Ovary (tissue), 9 donors: ENCODE data around the gene FOSL2. TPM values are rescaled to one million over a fixed set of nuclear protein-coding genes. Genes with fewer than 3 reads are reported as not detected.
A peak's percentile ranks its signal among the peaks of the same experiment; 100 is the strongest.

Experiments used
- DNase-seq, 5 donors: peaks; one replicate each; pipeline ENCODE4 v3.0.0-alpha.2; 2019 to 2020
- H3K27ac ChIP-seq, 2 donors: fragments of 200-600 bp; one replicate each; pipeline versions ENCODE4 v1.5.1 to v1.8.0; 2019 to 2022
- H3K27me3 ChIP-seq: fragments of 200-600 bp; one replicate; pipeline ENCODE4 v1.8.0; 2022
- H3K36me3 ChIP-seq: fragments of 200-600 bp; sonication (generic); one replicate; pipeline ENCODE4 v1.5.1; 2019
- H3K4me1 ChIP-seq: one replicate; pipeline ENCODE4 v1.8.1; 2013; ENCODE audit warnings: mild to moderate bottlenecking, moderate library complexity; ENCODE audit not compliant: insufficient read depth
- H3K4me3 ChIP-seq: fragments of 200-600 bp; sonication (generic); one replicate; pipeline ENCODE4 v1.5.1; 2017
- H3K9me3 ChIP-seq, 2 donors: fragments of 200-600 bp in 1 of 2; sonication (generic) in 1 of 2; one replicate each; pipeline versions ENCODE4 v1.5.1 to v1.8.1; 2013 to 2019; ENCODE audit warnings: mild to moderate bottlenecking in 1 of 2, moderate library complexity in 1 of 2
- EP300 ChIP-seq: sonication (generic); formaldehyde crosslinking; IDR thresholded peaks from one replicate; pipeline ENCODE4 v1.6.1; 2017; ENCODE audit warnings: antibody characterized with exemption
- POLR2A ChIP-seq: fragments of 450-650 bp; IDR thresholded peaks from one replicate; pipeline ENCODE4 v1.6.1; 2017; ENCODE audit warnings: antibody characterized with exemption, mild to moderate bottlenecking, moderate library complexity
- WGBS, 3 donors: extraction: QIAGEN DNeasy Blood & Tissue Kit in 1 of 3; methylation state at CpG; one replicate each; pipeline versions ENCODE4 v1.1.5 to v1.1.7; 2013 to 2017; 5-methylcytosine and 5-hydroxymethylcytosine counted together
- intact Hi-C, 4 donors: fragments of 100-400 bp; cut with DNase I; formaldehyde crosslinking; loops; one replicate each; pipeline versions ENCODE4 v1.11.0 to v1.15.1; 2022 to 2023
- polyA plus RNA-seq, 2 donors: library from polyadenylated mRNA; stranded (reverse); fragments of 200-250 nt in 1 of 2; fragments of 350-450 nt in 1 of 2; fragmentation: Illumina TruSeq in 1 of 2; extraction: RNeasy Lipid Tissue Mini Kit (QIAGEN cat#74804) in 1 of 2; gene quantifications; one replicate each; pipeline ENCODE4 v1.2.3, GENCODE V29; 2013 to 2014
- total RNA-seq, 7 donors: library from RNA; depleted of rRNA in 2 of 7; stranded (reverse); fragments of >200 nt in 2 of 7; fragmentation: NEBNext Ultra II Directional in 3 of 7; extraction: Animal tissue kit (Norgen Biotek cat#: 25700) in 3 of 7; gene quantifications; one replicate each; pipeline versions ENCODE4 v1.1.0 to v1.2.4, GENCODE V29; 2016 to 2023
- TF ChIP-seq, protein P1 (sequence below), 3 donors: fragments of 450-650 bp in 2 of 3; fragments of 200-600 bp in 1 of 3; IDR thresholded peaks; one replicate each; pipeline versions ENCODE4 v1.5.1 to v1.8.0; 2016 to 2022; ENCODE audit warnings: antibody characterized with exemption in 3 of 3, mild to moderate bottlenecking in 1 of 3
- donor health status: DM: no; HTN: no; CAD: no; lungs with moderate emphysema.
- donor health status: DM: no; HTN: no; CAD: no.
- donor health status: Bipolar disorder and iron deficiency.
- donor health status: DM: yes; HTN: yes; CAD: no.
- donor health status: DM: no; HTN: no; CAD: no.
- donor health status: DM: yes; HTN: yes; CAD: no.

Gene FOSL2
- total and polyA plus RNA-seq, 9 donors = 56.2 to 322 (median 146) TPM

DNA sequence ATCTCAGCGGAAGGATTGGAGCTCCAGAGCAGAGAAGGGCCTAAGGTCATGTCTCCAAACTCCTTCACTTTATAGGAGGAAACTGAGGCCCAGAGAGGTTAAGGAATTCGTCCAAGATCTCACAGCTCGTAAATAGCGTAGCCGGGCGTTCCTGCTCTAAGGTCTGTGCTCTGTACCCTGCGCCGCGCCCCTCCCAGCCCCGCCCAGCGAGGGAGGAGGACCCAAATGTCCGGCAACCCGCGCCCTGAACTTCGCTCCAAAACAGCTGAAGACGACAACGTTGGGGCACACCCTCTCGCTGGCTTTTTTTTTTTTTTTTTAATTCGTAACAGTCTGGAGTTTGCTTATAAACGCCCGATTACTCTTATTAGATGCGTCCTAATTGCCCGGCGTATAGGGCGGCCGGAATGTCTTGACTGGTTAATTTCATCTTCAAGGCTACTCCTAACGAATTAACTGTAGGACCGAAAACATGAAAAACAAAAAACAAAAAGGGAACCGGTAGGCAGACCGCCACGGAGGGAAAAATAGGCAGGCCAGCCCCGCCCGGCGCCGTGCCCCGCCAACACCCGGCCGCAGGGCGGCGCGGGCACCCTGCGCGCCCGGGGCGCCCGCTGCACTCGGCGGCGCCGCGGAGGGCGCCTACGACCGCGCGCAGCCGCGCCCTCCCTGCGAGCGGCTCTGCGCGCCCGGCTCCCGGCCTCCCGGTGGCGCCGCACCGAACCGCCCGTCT, 928 bp upstream of the FOSL2 start:
- no peaks in the 10 kb centered on the region for H3K36me3 ChIP-seq
- peak overlapping the region; percentile 85 for H3K4me3 ChIP-seq
- intact Hi-C loops = loop anchor here (2.0 to 10.0 kb wide), 11 partner anchors 49 to 684 kb away; partner anchors contain the start of genes BABAM2 (in 2 of the 4), MRPL33 (in 2 of the 4) and RBKS (in 2 of the 4)
- 0% methylated on average over 70 of the region's 70 CpGs for WGBS, 3 donors
- no peaks in the 10 kb centered on the region for H3K9me3 ChIP-seq
- no peaks in the 10 kb centered on the region for H3K27me3 ChIP-seq
- H3K4me1 ChIP-seq = no peaks in the 10 kb centered on the region
- peak; percentile 91 to 95 (median 92) for DNase-seq
- H3K27ac ChIP-seq = peak overlapping the region; percentile 98 to 99
- TF ChIP-seq, protein P1, sequence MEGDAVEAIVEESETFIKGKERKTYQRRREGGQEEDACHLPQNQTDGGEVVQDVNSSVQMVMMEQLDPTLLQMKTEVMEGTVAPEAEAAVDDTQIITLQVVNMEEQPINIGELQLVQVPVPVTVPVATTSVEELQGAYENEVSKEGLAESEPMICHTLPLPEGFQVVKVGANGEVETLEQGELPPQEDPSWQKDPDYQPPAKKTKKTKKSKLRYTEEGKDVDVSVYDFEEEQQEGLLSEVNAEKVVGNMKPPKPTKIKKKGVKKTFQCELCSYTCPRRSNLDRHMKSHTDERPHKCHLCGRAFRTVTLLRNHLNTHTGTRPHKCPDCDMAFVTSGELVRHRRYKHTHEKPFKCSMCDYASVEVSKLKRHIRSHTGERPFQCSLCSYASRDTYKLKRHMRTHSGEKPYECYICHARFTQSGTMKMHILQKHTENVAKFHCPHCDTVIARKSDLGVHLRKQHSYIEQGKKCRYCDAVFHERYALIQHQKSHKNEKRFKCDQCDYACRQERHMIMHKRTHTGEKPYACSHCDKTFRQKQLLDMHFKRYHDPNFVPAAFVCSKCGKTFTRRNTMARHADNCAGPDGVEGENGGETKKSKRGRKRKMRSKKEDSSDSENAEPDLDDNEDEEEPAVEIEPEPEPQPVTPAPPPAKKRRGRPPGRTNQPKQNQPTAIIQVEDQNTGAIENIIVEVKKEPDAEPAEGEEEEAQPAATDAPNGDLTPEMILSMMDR (IDR thresholded peaks at IDR 0.05) = peak in 2 of 3 donors; percentile 5 to 13
- TF ChIP-seq EP300 (peak; percentile 50), POLR2A (peak; percentile 40)

- H3K9me3 ChIP-seq = no peaks in the 10 kb centered on the region
- 0% methylated on average over 69 to 81 of the region's 81 CpGs for WGBS, 3 donors
- H3K27me3 ChIP-seq = no peaks in the 10 kb centered on the region
- peak overlapping the region; percentile 98 to 99 for H3K27ac ChIP-seq
- peaks cover 4% of the 10 kb centered on the region for H3K4me1 ChIP-seq
- H3K36me3 ChIP-seq = no peaks in the 10 kb centered on the region
- intact Hi-C loops = loop anchor here (2.0 to 10.0 kb wide), 10 partner anchors 51 to 686 kb away; partner anchors contain the start of genes BABAM2 (in 2 of the 4), MRPL33 (in 2 of the 4) and RBKS (in 2 of the 4)
- no peak for TF ChIP-seq POLR2A
- TF ChIP-seq EP300 = no peak
- TF ChIP-seq, protein P1 (IDR thresholded peaks at IDR 0.05) = no peak
- H3K4me3 ChIP-seq = peak overlapping the region; percentile 85
- DNase-seq = peak; percentile 59 to 81 (median 74)
Measured at GRCh38 chr2:28393114-28393836, 617 bp downstream of the FOSL2 start.

DNA sequence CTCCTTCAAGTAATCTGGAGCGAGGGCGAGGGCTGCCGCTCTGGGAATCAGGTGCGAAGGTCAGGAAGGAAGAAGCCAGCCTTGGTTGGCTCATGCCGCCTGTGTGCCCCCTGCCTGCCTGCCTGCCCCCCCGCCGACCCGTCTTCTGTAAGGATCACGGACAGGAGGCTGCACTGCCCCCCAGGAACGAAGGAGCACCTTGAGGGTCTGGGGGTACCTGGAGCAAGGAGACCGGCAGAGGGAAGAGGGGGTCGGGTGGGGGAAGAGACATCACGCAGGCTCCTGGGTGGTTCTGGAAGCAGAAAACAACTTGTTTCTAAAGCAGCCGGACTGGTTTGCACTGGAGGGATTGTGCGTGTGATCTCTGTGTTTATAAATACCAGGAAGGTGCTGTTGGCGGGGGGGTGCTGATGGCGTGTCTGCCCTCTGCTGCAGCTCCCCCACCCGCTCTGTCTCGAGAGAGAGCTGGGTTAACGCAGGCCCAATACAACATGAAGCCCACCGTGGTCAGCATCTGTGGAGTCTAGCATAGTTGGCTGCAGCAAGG, 1.7 kb downstream of the FOSL2 start:
- H3K36me3 ChIP-seq = no peaks in the 10 kb centered on the region
- no peak for TF ChIP-seq POLR2A
- intact Hi-C loops = loop anchor here (5.0 to 10.0 kb wide), 8 partner anchors 52 to 687 kb away; partner anchors contain the start of genes MRPL33 (in 2 of the 4), BABAM2 (in 1 of the 4) and RBKS (in 1 of the 4)
- no peaks in the 10 kb centered on the region for H3K9me3 ChIP-seq
- no peaks in the 10 kb centered on the region for H3K27me3 ChIP-seq
- H3K4me3 ChIP-seq = peak overlapping the region; percentile 85
- DNase-seq = peak; percentile 55 to 73 (median 66)
- H3K27ac ChIP-seq = peak overlapping the region; percentile 98 to 99
- 0 to 1% (median 0%) methylated on average over 21 of the region's 21 CpGs for WGBS, 3 donors
- peaks cover 14% of the 10 kb centered on the region for H3K4me1 ChIP-seq

DNA sequence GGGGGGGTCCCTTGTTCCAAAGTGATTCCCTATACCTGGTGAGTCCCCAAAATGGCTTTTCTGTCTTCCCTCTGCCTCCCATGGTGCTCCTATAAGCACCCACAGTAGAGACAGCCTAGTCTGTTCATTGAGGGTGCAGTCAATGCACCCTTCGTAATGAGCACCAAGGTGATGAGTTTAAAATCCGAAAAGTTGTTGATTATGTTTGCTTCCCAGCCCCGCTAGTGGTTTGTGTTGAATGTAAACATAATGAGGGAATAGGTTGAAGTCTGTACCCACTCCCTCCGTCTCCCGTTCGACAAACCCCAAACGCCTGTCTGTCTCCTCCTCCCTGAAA, 2.3 kb downstream of the FOSL2 start:
- no peak for DNase-seq
- peak overlapping the region; percentile 85 for H3K4me3 ChIP-seq
- H3K4me1 ChIP-seq = peaks cover 19% of the 10 kb centered on the region
- H3K9me3 ChIP-seq = no peaks in the 10 kb centered on the region
- H3K27ac ChIP-seq = peak overlapping the region; percentile 98 to 99
- TF ChIP-seq, protein P1 (IDR thresholded peaks at IDR 0.05) = peak in 1 of 3 donors; percentile 5
- TF ChIP-seq EP300 = no peak
- 1% methylated on average over 7 of the region's 7 CpGs for WGBS, 3 donors
- H3K27me3 ChIP-seq = no peaks in the 10 kb centered on the region
- H3K36me3 ChIP-seq = no peaks in the 10 kb centered on the region
- intact Hi-C loops = loop anchor here (5.0 to 10.0 kb wide), 9 partner anchors 53 to 688 kb away; partner anchors contain the start of genes BABAM2 (in 2 of the 4), MRPL33 (in 2 of the 4) and RBKS (in 2 of the 4)
